ENCODE data around the gene SCT.

Gene SCT

DNA sequence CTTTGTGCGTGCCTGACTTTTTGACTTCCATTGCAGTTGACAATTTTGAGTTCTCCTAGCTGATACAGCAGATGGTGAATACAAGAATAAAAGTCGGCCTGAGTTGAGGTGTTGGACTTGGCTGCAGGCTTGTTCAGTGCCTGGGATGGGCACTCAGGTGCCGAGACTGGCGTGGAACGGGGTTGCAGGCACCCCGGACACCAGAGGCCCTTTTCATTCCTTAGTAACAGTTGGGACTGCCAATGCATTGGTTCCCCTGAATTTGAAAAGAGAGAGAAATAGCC, 49.4 kb downstream of the SCT start:
- peak overlapping the region; percentile 91 for H3K4me3 ChIP-seq (replicated peaks; ENCODE audit: low read depth, low read length)
- no peak for DNase-seq (ENCODE audit: low read depth)
- no peak for TF ChIP-seq CTCF (IDR thresholded peaks at IDR 0.05; ENCODE audit: low read length, missing control alignments)

DNA sequence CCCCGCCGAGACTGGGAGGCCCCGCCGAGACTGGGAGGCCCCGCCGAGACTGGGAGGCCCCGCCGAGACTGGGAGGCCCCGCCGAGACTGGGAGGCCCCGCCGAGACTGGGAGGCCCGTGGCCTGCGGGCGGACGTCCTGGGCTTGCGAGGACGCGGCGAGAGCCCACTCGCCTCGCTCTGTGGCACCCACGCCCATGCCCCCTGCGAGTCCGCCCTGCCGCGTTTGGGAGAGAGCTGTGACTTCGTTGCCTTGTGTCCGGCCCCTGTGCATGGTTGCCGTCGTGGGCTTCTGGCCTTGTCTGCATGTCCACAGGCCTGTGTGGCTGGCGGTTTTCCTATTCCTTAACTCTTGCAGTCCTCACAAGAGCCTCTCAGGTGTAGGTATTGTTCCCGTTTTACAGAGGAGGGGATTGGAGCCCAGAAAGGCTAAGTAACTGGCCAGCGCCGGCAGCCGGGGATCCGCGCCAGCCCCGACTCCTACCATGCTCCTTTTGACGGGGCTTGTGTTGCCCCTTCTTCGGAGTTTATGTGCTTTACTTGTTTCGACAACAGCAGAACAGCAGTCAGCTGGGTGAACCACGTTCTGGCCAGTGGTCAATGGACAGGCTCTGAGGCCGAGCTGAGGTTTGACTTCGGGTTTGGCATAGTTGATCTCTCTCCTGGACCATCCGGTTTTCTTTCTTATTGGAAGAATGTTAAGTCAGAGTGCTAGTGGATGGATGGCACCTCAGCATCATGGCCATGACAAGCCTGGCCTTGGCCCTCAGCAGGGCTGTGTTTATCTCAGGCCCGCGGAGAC, 50.0 kb downstream of the SCT start:
- DNase-seq (ENCODE audit: low read depth): peak; percentile 11
- no peak for TF ChIP-seq CTCF (IDR thresholded peaks at IDR 0.05; ENCODE audit: low read length, missing control alignments)

More for the DNA sequence above, 50.0 kb downstream of the SCT start:
- peak overlapping the region; percentile 91 for H3K4me3 ChIP-seq (replicated peaks; ENCODE audit: low read depth, low read length)
